NCI-H2196 treated with DMSO at 0.1 percent for 48 hours (cell line): ENCODE results near the gene WDR45B.

Source experiments
- DNase-seq: peaks from one replicate; lab custom pipeline; 2025; ENCODE audit not compliant: unreplicated experiment; lab: John Stamatoyannopoulos, UW

Gene WDR45B

GRCh38 chr17:82677353-82677925 lies 29.2 kb upstream of the WDR45B start:
- DNase-seq = no peak

GRCh38 chr17:82675476-82676245 lies 27.4 kb upstream of the WDR45B start:
- DNase-seq = no peak

GRCh38 chr17:82674656-82675475 lies 26.6 kb upstream of the WDR45B start:
- no peak for DNase-seq

GRCh38 chr17:82670661-82671450 lies 22.6 kb upstream of the WDR45B start:
- DNase-seq = no peak

GRCh38 chr17:82668631-82669099 lies 20.4 kb upstream of the WDR45B start:
- DNase-seq = no peak

GRCh38 chr17:82668024-82668630 lies 19.9 kb upstream of the WDR45B start:
- no peak for DNase-seq

GRCh38 chr17:82667668-82668000 lies 19.4 kb upstream of the WDR45B start:
- no peak for DNase-seq

- DNase-seq = no peak
Observed at GRCh38 chr17:82666931-82667667, 18.9 kb upstream of the WDR45B start.

- DNase-seq = no peak
Observed at GRCh38 chr17:82665891-82666290, 17.6 kb upstream of the WDR45B start.

- DNase-seq = no peak
Observed at GRCh38 chr17:82665217-82665616, 17.0 kb upstream of the WDR45B start.

GRCh38 chr17:82664701-82665182 lies 16.5 kb upstream of the WDR45B start:
- no peak for DNase-seq

GRCh38 chr17:82664276-82664575 lies 16.0 kb upstream of the WDR45B start:
- no peak for DNase-seq

- DNase-seq = no peak
Observed at GRCh38 chr17:82663381-82664275, 15.4 kb upstream of the WDR45B start.

- no peak for DNase-seq
Observed at GRCh38 chr17:82662711-82663261, 14.5 kb upstream of the WDR45B start.

- DNase-seq = no peak
Observed at GRCh38 chr17:82661717-82662683, 13.8 kb upstream of the WDR45B start.

- no peak for DNase-seq
Observed at GRCh38 chr17:82659886-82660285, 11.6 kb upstream of the WDR45B start.

GRCh38 chr17:82658796-82659452 lies 10.7 kb upstream of the WDR45B start:
- DNase-seq = no peak
